B cell (primary cell): Measurements from ENCODE around the gene VASH1. TPM values are rescaled to one million over a fixed set of nuclear protein-coding genes. Genes with fewer than 3 reads are reported as not detected.

Experiments used
- ATAC-seq: fragments of 200-7000 bp; cut with Tn5 transposase; one replicate; pipeline ENCODE4 v1.10.0; 2021; ENCODE audit warnings: low read depth, mild to moderate bottlenecking, moderate number of reproducible peaks, moderate library complexity
- CTCF ChIA-PET: fragments of 350-600 bp; sonication (Branson Sonifier 250); formaldehyde crosslinking; loops from one replicate; lab custom pipeline; 2021; ENCODE audit warnings: antibody characterized with exemption, inconsistent platforms; lab: Charles Lee
- POLR2A ChIA-PET: fragments of 350-600 bp; sonication (Branson Sonifier 250); formaldehyde crosslinking; loops from one replicate; lab custom pipeline; 2021; ENCODE audit warnings: antibody characterized with exemption; lab: Charles Lee
- DNase-seq: peaks from one replicate; pipeline ENCODE4 v3.0.0; 2013
- H2AFZ ChIP-seq: 2 replicates; pipeline ENCODE4 v1.6.1; 2012; ENCODE audit warnings: mild to moderate bottlenecking, low read depth, low read length; ENCODE audit not compliant: insufficient read depth, poor library complexity, severe bottlenecking
- H3K27ac ChIP-seq, 2 donors: 1 replicate in 1 of 2; 2 replicates in 1 of 2; pipeline ENCODE4 v1.5.1; 2012 to 2013; ENCODE audit warnings: low read length in 2 of 2, mild to moderate bottlenecking in 2 of 2, moderate library complexity in 1 of 2
- H3K27me3 ChIP-seq, 4 experiments: fragments of 200-600 bp in 1 of 4; sonication (generic) in 1 of 4; replicated peaks in 1 of 4; 1 replicate in 2 of 4; 2 replicates in 2 of 4; pipeline versions ENCODE4 v1.6.1 to v1.7.0; 2013 to 2016; ENCODE audit warnings: low read length in 3 of 4, mild to moderate bottlenecking in 2 of 4, mixed read lengths in 1 of 4, moderate library complexity in 1 of 4; ENCODE audit not compliant: insufficient read depth in 4 of 4, control insufficient read depth in 3 of 4; ENCODE audit errors: control extremely low read depth in 1 of 4
- H3K36me3 ChIP-seq, 2 experiments: replicated peaks in 1 of 2; 1 replicate in 1 of 2; 2 replicates in 1 of 2; pipeline versions ENCODE4 v1.6.1 to v1.7.1; 2013; ENCODE audit warnings: low read length in 1 of 2; ENCODE audit not compliant: insufficient read depth in 2 of 2, control insufficient read depth in 1 of 2; ENCODE audit errors: control extremely low read depth in 1 of 2, extremely low read depth in 1 of 2
- H3K4me1 ChIP-seq, 2 donors: fragments of 200-600 bp in 1 of 2; sonication (generic) in 1 of 2; 1 replicate in 1 of 2; 2 replicates in 1 of 2; pipeline versions ENCODE4 v1.5.1 to v1.6.1; 2013 to 2017; ENCODE audit warnings: low read length in 2 of 2; ENCODE audit not compliant: control insufficient read depth in 2 of 2, insufficient read depth in 2 of 2
- H3K4me2 ChIP-seq: replicated peaks from 2 replicates; pipeline ENCODE3; 2012; ENCODE audit warnings: mild to moderate bottlenecking, low read depth, low read length; ENCODE audit not compliant: poor library complexity, severe bottlenecking
- H3K4me3 ChIP-seq, 5 experiments: fragments of 200-600 bp in 1 of 5; sonication (generic) in 1 of 5; 1 replicate in 3 of 5; 2 replicates in 2 of 5; pipeline versions ENCODE4 v1.5.1 to v1.7.0; 2011 to 2016; ENCODE audit warnings: low read length in 4 of 5, mild to moderate bottlenecking in 4 of 5, low read depth in 2 of 5, control low read depth in 1 of 5, moderate library complexity in 1 of 5; ENCODE audit not compliant: insufficient read depth in 1 of 5; ENCODE audit errors: control extremely low read depth in 1 of 5, extremely low read depth in 1 of 5
- H3K79me2 ChIP-seq: fragments of 200-600 bp; sonication (generic); one replicate; pipeline ENCODE4 v1.6.0; 2016; ENCODE audit warnings: low read length; ENCODE audit not compliant: control insufficient read depth, insufficient read depth
- H3K9ac ChIP-seq: fragments of 200-600 bp; sonication (generic); 2 replicates; pipeline ENCODE4 v1.6.1; 2017; ENCODE audit warnings: mild to moderate bottlenecking, low read length, moderate library complexity
- H3K9me3 ChIP-seq, 3 donors: one replicate each; pipeline versions ENCODE4 v1.6.1 to v1.7.1; 2013; ENCODE audit warnings: low read length in 2 of 3; ENCODE audit not compliant: control insufficient read depth in 2 of 3, insufficient read depth in 1 of 3; ENCODE audit errors: control extremely low read depth in 1 of 3
- H4K20me1 ChIP-seq: 2 replicates; pipeline ENCODE4 v1.6.0; 2012; ENCODE audit warnings: mild to moderate bottlenecking, low read length; ENCODE audit not compliant: insufficient read depth, control insufficient read depth, poor library complexity, severe bottlenecking
- H3K27ac Mint-ChIP-seq: one replicate; pipeline ENCODE4 v1.8.0; 2021; ENCODE audit warnings: mixed read lengths
- H3K27me3 Mint-ChIP-seq: one replicate; pipeline ENCODE4 v1.8.0; 2021; ENCODE audit warnings: mixed read lengths
- H3K4me1 Mint-ChIP-seq: one replicate; pipeline ENCODE4 v1.8.0; 2021; ENCODE audit warnings: mixed read lengths
- H3K4me3 Mint-ChIP-seq: one replicate; pipeline ENCODE4 v1.8.0; 2021; ENCODE audit warnings: mixed read lengths
- H3K9me3 Mint-ChIP-seq: one replicate; pipeline ENCODE4 v1.8.0; 2022; ENCODE audit warnings: mixed read lengths; ENCODE audit not compliant: insufficient read depth
- EZH2 ChIP-seq: IDR thresholded peaks from 2 replicates; pipeline ENCODE4 v1.6.1; 2012; ENCODE audit warnings: borderline replicate concordance, low read depth, mild to moderate bottlenecking, moderate library complexity, low read length; ENCODE audit not compliant: insufficient read depth, poor library complexity, severe bottlenecking
- WGBS: methylation state at CpG from one replicate; pipeline ENCODE4 v1.1.5; 2013; ENCODE audit warnings: missing lambda C conversion rate; ENCODE audit not compliant: insufficient coverage; 5-methylcytosine and 5-hydroxymethylcytosine counted together
- intact Hi-C: fragments of 100-400 bp; cut with micrococcal nuclease; formaldehyde crosslinking; loops from one replicate; pipeline ENCODE4 v1.10.0; 2022
- polyA plus RNA-seq: library from polyadenylated mRNA; depleted of rRNA; stranded (reverse); fragments of >200 nt; gene quantifications from 2 replicates; pipeline ENCODE4 v1.2.3, GENCODE V29; 2012
- total RNA-seq, 2 donors: library from RNA; stranded (reverse); fragments of 120-200 nt in 1 of 2; gene quantifications; 1 replicate in 1 of 2; 2 replicates in 1 of 2; pipeline versions ENCODE4 v1.2.3 to v1.2.4, GENCODE V29; 2013 to 2022
- TF ChIP-seq, protein P1 (sequence below): fragments of 200-600 bp; IDR thresholded peaks from one replicate; pipeline ENCODE4 v1.8.0; 2022; ENCODE audit warnings: antibody characterized with exemption, mild to moderate bottlenecking

VASH1 gene
- total and polyA plus RNA-seq, 2 donors (not counting 1 experiment from before 2014, with no cell fraction given) = 0.60 to 2.7 TPM

GRCh38 chr14:76774821-76775694 is 13.8 kb downstream of the VASH1 start:
- Histone ChIP-seq H2AFZ (no peak overlapping the region), H3K9me3 (no peaks in the 10 kb centered on the region), H3K4me2 (no peak overlapping the region), H3K4me1 (no peaks in the 10 kb centered on the region), H4K20me1 (no peaks in the 10 kb centered on the region), H3K9ac (no peak overlapping the region), H3K36me3 (no peaks in the 10 kb centered on the region), H3K4me3 (no peak overlapping the region), H3K27ac (no peak overlapping the region), H3K27me3 (peaks cover 0 to 9% (median 2%) of the 10 kb centered on the region in 4 experiments), H3K79me2 (no peaks in the 10 kb centered on the region)
- H3K4me1 Mint-ChIP-seq = no peaks in the 10 kb centered on the region
- 93% methylated on average over 18 of the region's 22 CpGs for WGBS
- no peak for ATAC-seq
- H3K27ac Mint-ChIP-seq = no peak overlapping the region
- H3K9me3 Mint-ChIP-seq = no peaks in the 10 kb centered on the region
- ChIA-PET POLR2A (no interaction called here), CTCF (no interaction called here)
- H3K4me3 Mint-ChIP-seq = no peak overlapping the region
- peaks cover 3% of the 10 kb centered on the region for H3K27me3 Mint-ChIP-seq
- TF ChIP-seq, protein P1, sequence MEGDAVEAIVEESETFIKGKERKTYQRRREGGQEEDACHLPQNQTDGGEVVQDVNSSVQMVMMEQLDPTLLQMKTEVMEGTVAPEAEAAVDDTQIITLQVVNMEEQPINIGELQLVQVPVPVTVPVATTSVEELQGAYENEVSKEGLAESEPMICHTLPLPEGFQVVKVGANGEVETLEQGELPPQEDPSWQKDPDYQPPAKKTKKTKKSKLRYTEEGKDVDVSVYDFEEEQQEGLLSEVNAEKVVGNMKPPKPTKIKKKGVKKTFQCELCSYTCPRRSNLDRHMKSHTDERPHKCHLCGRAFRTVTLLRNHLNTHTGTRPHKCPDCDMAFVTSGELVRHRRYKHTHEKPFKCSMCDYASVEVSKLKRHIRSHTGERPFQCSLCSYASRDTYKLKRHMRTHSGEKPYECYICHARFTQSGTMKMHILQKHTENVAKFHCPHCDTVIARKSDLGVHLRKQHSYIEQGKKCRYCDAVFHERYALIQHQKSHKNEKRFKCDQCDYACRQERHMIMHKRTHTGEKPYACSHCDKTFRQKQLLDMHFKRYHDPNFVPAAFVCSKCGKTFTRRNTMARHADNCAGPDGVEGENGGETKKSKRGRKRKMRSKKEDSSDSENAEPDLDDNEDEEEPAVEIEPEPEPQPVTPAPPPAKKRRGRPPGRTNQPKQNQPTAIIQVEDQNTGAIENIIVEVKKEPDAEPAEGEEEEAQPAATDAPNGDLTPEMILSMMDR = no peak
- no peak for TF ChIP-seq EZH2
- intact Hi-C loops = no loop called here
- no peak for DNase-seq
